Mammary epithelial cell (primary cell): ENCODE data around the gene STPG4.

ENCODE experiments used
- EZH2 ChIP-seq: IDR thresholded peaks from 2 replicates; pipeline ENCODE4 v1.6.1; 2012; ENCODE audit warnings: low read length, inconsistent platforms, borderline replicate concordance
- TF ChIP-seq, protein P1 (sequence below), 2 donors: IDR thresholded peaks in 1 of 2; conservative IDR thresholded peaks in 1 of 2; 2 replicates each; pipeline ENCODE4 v1.5.1; 2011 to 2012; ENCODE audit warnings: inconsistent platforms in 2 of 2, low read length in 2 of 2, mild to moderate bottlenecking in 2 of 2, control low read depth in 1 of 2, low read depth in 1 of 2; ENCODE audit not compliant: insufficient read depth in 1 of 2; ENCODE audit errors: extremely low read depth in 1 of 2

DNA sequence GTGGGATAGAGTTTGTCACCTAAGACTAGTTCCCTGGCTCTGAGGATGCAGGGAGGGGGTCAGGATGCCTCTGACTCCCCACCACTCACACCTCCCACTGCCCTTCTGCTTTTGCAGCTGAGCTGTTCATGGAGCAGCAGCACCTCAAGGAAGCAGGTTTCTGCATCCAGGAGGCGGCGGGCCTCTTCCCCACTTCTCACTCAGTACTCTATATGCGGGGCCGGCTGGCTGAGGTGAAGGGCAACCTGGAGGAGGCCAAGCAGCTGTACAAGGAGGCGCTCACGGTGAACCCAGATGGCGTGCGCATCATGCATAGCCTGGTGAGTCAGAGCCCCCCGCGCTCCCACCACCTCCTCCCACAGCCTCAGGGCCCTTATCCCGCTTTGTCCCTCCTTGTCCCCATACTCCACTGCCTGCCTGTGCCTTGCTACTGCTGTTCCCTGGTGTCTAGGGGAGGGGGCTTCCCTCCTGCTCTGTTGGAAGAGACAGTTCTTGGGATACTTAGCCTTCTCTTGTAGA is 94.4 kb downstream of the STPG4 start:
- TF ChIP-seq, protein P1, sequence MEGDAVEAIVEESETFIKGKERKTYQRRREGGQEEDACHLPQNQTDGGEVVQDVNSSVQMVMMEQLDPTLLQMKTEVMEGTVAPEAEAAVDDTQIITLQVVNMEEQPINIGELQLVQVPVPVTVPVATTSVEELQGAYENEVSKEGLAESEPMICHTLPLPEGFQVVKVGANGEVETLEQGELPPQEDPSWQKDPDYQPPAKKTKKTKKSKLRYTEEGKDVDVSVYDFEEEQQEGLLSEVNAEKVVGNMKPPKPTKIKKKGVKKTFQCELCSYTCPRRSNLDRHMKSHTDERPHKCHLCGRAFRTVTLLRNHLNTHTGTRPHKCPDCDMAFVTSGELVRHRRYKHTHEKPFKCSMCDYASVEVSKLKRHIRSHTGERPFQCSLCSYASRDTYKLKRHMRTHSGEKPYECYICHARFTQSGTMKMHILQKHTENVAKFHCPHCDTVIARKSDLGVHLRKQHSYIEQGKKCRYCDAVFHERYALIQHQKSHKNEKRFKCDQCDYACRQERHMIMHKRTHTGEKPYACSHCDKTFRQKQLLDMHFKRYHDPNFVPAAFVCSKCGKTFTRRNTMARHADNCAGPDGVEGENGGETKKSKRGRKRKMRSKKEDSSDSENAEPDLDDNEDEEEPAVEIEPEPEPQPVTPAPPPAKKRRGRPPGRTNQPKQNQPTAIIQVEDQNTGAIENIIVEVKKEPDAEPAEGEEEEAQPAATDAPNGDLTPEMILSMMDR (conservative IDR thresholded peaks at IDR 0.05 in 1 of 2, IDR thresholded peaks at IDR 0.05 in 1 of 2; ENCODE audit: extremely low read depth in 1 of 2, insufficient read depth in 1 of 2, low read depth in 1 of 2, low read length in 2 of 2): no peak
- no peak for TF ChIP-seq EZH2
